Measurements from ENCODE around the gene LCNL1. TPM values are rescaled to one million over a fixed set of nuclear protein-coding genes. Genes with fewer than 3 reads are reported as not detected.

LCNL1 gene
- total RNA-seq, 5 donors from 2014 or later (not counting 1 experiment from before 2014, with no cell fraction given), result 0.29 to 2.2 (median 1.3) TPM

GRCh38 chr9:136943291-136944211 lies 39.2 kb upstream of the LCNL1 start:
- peaks cover 20% of the 10 kb centered on the region for H3K36me3 Mint-ChIP-seq
- H3K27ac Mint-ChIP-seq, result peak overlapping the region; percentile 76 to 79
- no peaks in the 10 kb centered on the region for H3K27me3 Mint-ChIP-seq
- Histone ChIP-seq H3K36me3 (ENCODE audit: control insufficient read depth in 2 of 2, extremely low read depth in 1 of 2, insufficient read depth in 1 of 2, low read length in 1 of 2) (peaks cover 22 to 33% of the 10 kb centered on the region in 2 donors), H3K4me1 (ENCODE audit: control insufficient read depth in 1 of 2, extremely low read depth in 1 of 2, insufficient read depth in 2 of 2, low read length in 2 of 2) (peaks cover 2 to 54% of the 10 kb centered on the region in 2 experiments), H3K4me3 (ENCODE audit: control insufficient read depth in 1 of 2, extremely low read depth in 1 of 2, low read length in 1 of 2) (peak overlapping the region; percentile 74 to 80), H3K27me3 (replicated peaks in 1 of 2; ENCODE audit: control insufficient read depth in 2 of 2, extremely low read depth in 1 of 2, insufficient read depth in 2 of 2, low read length in 1 of 2) (no peaks in the 10 kb centered on the region), H3K27ac (ENCODE audit: low read length) (peak overlapping the region; percentile 34), H3K9me3 (no peaks in the 10 kb centered on the region)
- ATAC-seq (replicated peaks in 1 of 4) (peak in 3 of 4 experiments; percentile 11 to 14 (median 13)), DNase-seq (peak in 4 of 35 experiments; percentile 21 to 45 (median 26))
- H3K4me1 Mint-ChIP-seq, result peaks cover 6 to 23% (median 8%) of the 10 kb centered on the region in 3 donors
- ChIA-PET POLR2A (no interaction called here), CTCF (interaction anchor here (0.6 kb wide), 2 partner anchors 10 to 343 kb away, joined by 3 read pairs; no protein-coding TSS in a partner anchor)
- H3K9me3 Mint-ChIP-seq, result no peaks in the 10 kb centered on the region
- H3K4me3 Mint-ChIP-seq, result peak overlapping the region; percentile 70 to 83 (median 76)
- 24% methylated on average over 50 of the region's 61 CpGs for WGBS (ENCODE audit: insufficient coverage)

GRCh38 chr9:136944212-136944518 lies 38.6 kb upstream of the LCNL1 start:
- H3K27me3 ChIP-seq (replicated peaks in 1 of 2; ENCODE audit: control insufficient read depth in 2 of 2, extremely low read depth in 1 of 2, insufficient read depth in 2 of 2, low read length in 1 of 2), result no peaks in the 10 kb centered on the region
- under 1% methylated on average over 45 of the region's 45 CpGs for WGBS (ENCODE audit: insufficient coverage)
- H3K4me1 ChIP-seq (ENCODE audit: control insufficient read depth in 1 of 2, extremely low read depth in 1 of 2, insufficient read depth in 2 of 2, low read length in 2 of 2), result peaks cover 4 to 60% of the 10 kb centered on the region in 2 experiments
- Mint-ChIP-seq H3K9me3 (no peaks in the 10 kb centered on the region), H3K4me1 (peaks cover 6 to 25% (median 8%) of the 10 kb centered on the region in 3 donors), H3K36me3 (peaks cover 17% of the 10 kb centered on the region), H3K27me3 (no peaks in the 10 kb centered on the region), H3K4me3 (peak overlapping the region; percentile 70 to 83 (median 76)), H3K27ac (no peak overlapping the region)
- ChIA-PET POLR2A (no interaction called here), CTCF (no interaction called here)
- ATAC-seq (replicated peaks in 1 of 4) (peak; percentile 36 to 52 (median 43)), DNase-seq (peak in 2 of 35 experiments; percentile 17 to 62)
- H3K9me3 ChIP-seq, result no peaks in the 10 kb centered on the region
- H3K4me3 ChIP-seq (ENCODE audit: control insufficient read depth in 1 of 2, extremely low read depth in 1 of 2, low read length in 1 of 2), result peak overlapping the region; percentile 74 to 80
- H3K36me3 ChIP-seq (ENCODE audit: control insufficient read depth in 2 of 2, extremely low read depth in 1 of 2, insufficient read depth in 1 of 2, low read length in 1 of 2), result peaks cover 22 to 33% of the 10 kb centered on the region in 2 donors
- no peak overlapping the region for H3K27ac ChIP-seq (ENCODE audit: low read length)

- POLR2A ChIA-PET, result no interaction called here
- ATAC-seq (replicated peaks in 1 of 4) (peak; percentile 81 to 88 (median 86)), DNase-seq (peak; percentile 84 to 97 (median 91))
- no peaks in the 10 kb centered on the region for H3K27me3 Mint-ChIP-seq
- peaks cover 4 to 65% of the 10 kb centered on the region in 2 experiments for H3K4me1 ChIP-seq (ENCODE audit: control insufficient read depth in 1 of 2, extremely low read depth in 1 of 2, insufficient read depth in 2 of 2, low read length in 2 of 2)
- peak within 1 kb of the TSS; percentile 74 to 80 for H3K4me3 ChIP-seq (ENCODE audit: control insufficient read depth in 1 of 2, extremely low read depth in 1 of 2, low read length in 1 of 2)
- H3K27ac Mint-ChIP-seq, result peak within 1 kb of the TSS; percentile 79 to 89
- 3% methylated on average over 72 of the region's 74 CpGs for WGBS (ENCODE audit: insufficient coverage)
- no peaks in the 10 kb centered on the region for H3K27me3 ChIP-seq (replicated peaks in 1 of 2; ENCODE audit: control insufficient read depth in 2 of 2, extremely low read depth in 1 of 2, insufficient read depth in 2 of 2, low read length in 1 of 2)
- H3K4me3 Mint-ChIP-seq, result peak within 1 kb of the TSS; percentile 73 to 83 (median 76)
- H3K9me3 ChIP-seq, result no peaks in the 10 kb centered on the region
- peaks cover 6 to 26% (median 10%) of the 10 kb centered on the region in 3 donors for H3K4me1 Mint-ChIP-seq
- CTCF ChIA-PET, result no interaction called here
- peak within 1 kb of the TSS; percentile 58 for H3K27ac ChIP-seq (ENCODE audit: low read length)
- H3K36me3 ChIP-seq (ENCODE audit: control insufficient read depth in 2 of 2, extremely low read depth in 1 of 2, insufficient read depth in 1 of 2, low read length in 1 of 2), result peaks cover 22 to 31% of the 10 kb centered on the region in 2 donors
- H3K36me3 Mint-ChIP-seq, result peaks cover 12% of the 10 kb centered on the region
- H3K9me3 Mint-ChIP-seq, result no peaks in the 10 kb centered on the region
Measured at GRCh38 chr9:136944519-136945332, 38.1 kb upstream of the LCNL1 start, which contains the start of the genes C8G and FBXW5. Gene C8G (plus strand): TSS chr9:136945243. CDS start chr9:136945321, 78 bp downstream. Gene FBXW5 (minus strand): TSS chr9:136944738. CDS start chr9:136944083, 655 bp downstream.

DNA sequence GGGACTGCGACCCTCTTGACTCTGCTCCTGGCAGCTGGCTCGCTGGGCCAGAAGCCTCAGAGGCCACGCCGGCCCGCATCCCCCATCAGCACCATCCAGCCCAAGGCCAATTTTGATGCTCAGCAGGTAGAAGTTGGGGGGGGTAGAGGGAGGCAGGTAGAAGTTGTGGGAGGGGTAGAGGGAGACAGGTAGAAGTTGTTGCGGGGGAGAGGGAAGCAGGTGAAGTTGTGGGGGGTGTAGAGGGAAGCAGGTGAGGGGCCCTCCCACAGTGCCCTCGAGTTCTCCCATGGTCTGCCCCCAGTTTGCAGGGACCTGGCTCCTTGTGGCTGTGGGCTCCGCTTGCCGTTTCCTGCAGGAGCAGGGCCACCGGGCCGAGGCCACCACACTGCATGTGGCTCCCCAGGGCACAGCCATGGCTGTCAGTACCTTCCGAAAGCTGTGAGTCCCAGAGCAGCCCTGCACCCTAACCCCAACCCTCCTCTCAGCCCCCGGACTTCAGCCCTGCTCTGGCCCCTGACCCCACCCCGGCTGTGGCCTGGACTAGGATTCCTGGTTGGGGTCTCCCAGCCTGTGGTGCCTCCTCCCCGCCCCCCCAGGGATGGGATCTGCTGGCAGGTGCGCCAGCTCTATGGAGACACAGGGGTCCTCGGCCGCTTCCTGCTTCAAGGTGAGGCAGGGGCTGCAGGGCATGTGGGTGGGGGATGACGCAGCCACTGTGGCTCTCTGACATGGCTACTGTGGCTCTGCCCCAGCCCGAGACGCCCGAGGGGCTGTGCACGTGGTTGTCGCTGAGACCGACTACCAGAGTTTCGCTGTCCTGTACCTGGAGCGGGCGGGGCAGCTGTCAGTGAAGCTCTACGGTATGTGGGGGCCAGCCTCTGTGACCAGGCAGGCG lies 37.2 kb upstream of the LCNL1 start:
- no peaks in the 10 kb centered on the region for H3K27me3 Mint-ChIP-seq
- WGBS (ENCODE audit: insufficient coverage), result 88% methylated on average over 24 of the region's 30 CpGs
- Histone ChIP-seq H3K36me3 (ENCODE audit: control insufficient read depth in 2 of 2, extremely low read depth in 1 of 2, insufficient read depth in 1 of 2, low read length in 1 of 2) (peaks cover 15 to 23% of the 10 kb centered on the region in 2 donors), H3K27ac (ENCODE audit: low read length) (no peak overlapping the region), H3K4me3 (ENCODE audit: control insufficient read depth in 1 of 2, extremely low read depth in 1 of 2, low read length in 1 of 2) (no peak overlapping the region), H3K27me3 (replicated peaks in 1 of 2; ENCODE audit: control insufficient read depth in 2 of 2, extremely low read depth in 1 of 2, insufficient read depth in 2 of 2, low read length in 1 of 2) (no peaks in the 10 kb centered on the region), H3K4me1 (ENCODE audit: control insufficient read depth in 1 of 2, extremely low read depth in 1 of 2, insufficient read depth in 2 of 2, low read length in 2 of 2) (peaks cover 7 to 71% of the 10 kb centered on the region in 2 experiments), H3K9me3 (no peaks in the 10 kb centered on the region)
- DNase-seq (no peak), ATAC-seq (replicated peaks in 1 of 4) (no peak)
- H3K4me3 Mint-ChIP-seq, result peak overlapping the region in 1 of 3 donors; percentile 73
- peaks cover 12 to 28% (median 12%) of the 10 kb centered on the region in 3 donors for H3K4me1 Mint-ChIP-seq
- ChIA-PET CTCF (interaction anchor here in 1 of 2 donors (0.6 kb wide), 1 partner anchor 46 kb away, joined by 6 read pairs; no protein-coding TSS in a partner anchor), POLR2A (interaction anchor here in 1 of 2 donors (0.6 kb wide), 1 partner anchor 54 kb away, joined by 6 read pairs; no protein-coding TSS in a partner anchor)
- H3K36me3 Mint-ChIP-seq, result peaks cover 9% of the 10 kb centered on the region
- no peaks in the 10 kb centered on the region for H3K9me3 Mint-ChIP-seq
- H3K27ac Mint-ChIP-seq, result no peak overlapping the region

DNA sequence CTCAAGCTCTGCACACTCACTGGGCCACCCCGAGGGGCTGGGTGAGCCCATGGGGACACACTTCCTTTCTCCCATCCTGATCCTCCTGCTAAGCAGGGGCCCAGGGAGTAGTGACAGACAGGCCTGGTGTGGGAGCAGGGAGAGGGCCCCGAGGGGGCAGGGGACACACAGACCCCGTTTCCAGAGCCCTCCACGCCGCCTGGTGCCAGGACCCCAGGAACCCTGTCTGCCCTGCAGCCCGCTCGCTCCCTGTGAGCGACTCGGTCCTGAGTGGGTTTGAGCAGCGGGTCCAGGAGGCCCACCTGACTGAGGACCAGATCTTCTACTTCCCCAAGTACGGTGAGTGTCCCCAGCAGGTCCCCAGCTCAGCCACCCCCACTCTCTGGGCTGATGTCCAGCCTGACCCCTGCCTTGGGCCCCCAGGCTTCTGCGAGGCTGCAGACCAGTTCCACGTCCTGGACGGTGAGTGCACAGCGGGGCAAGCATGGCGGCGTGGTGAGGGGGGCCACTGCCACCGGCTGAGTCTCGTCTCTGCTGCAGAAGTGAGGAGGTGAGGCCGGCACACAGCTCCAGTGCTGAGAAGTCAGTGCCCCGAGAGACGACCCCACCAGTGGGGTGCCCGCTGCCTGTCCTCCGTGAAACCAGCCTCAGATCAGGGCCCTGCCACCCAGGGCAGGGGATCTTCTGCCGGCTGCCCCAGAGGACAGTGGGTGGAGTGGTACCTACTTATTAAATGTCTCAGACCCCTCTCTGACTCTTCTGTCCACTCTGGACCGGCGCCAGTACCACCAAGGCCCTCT lies 36.4 kb upstream of the LCNL1 start:
- DNase-seq, result no peak
- Histone ChIP-seq H3K27ac (ENCODE audit: low read length) (no peak overlapping the region), H3K36me3 (ENCODE audit: control insufficient read depth in 2 of 2, extremely low read depth in 1 of 2, insufficient read depth in 1 of 2, low read length in 1 of 2) (peaks cover 7 to 15% of the 10 kb centered on the region in 2 donors), H3K4me1 (ENCODE audit: control insufficient read depth in 1 of 2, extremely low read depth in 1 of 2, insufficient read depth in 2 of 2, low read length in 2 of 2) (peaks cover 7 to 73% of the 10 kb centered on the region in 2 experiments), H3K27me3 (replicated peaks in 1 of 2; ENCODE audit: control insufficient read depth in 2 of 2, extremely low read depth in 1 of 2, insufficient read depth in 2 of 2, low read length in 1 of 2) (no peaks in the 10 kb centered on the region), H3K9me3 (no peaks in the 10 kb centered on the region), H3K4me3 (ENCODE audit: control insufficient read depth in 1 of 2, extremely low read depth in 1 of 2, low read length in 1 of 2) (no peak overlapping the region)
- CTCF ChIA-PET, result interaction anchor here in 1 of 2 donors (0.6 kb wide), 1 partner anchor 45 kb away, joined by 6 read pairs; no protein-coding TSS in a partner anchor
- POLR2A ChIA-PET, result interaction anchor here in 1 of 2 donors (0.6 kb wide), 1 partner anchor 55 kb away, joined by 6 read pairs; no protein-coding TSS in a partner anchor
- peaks cover 5% of the 10 kb centered on the region for H3K36me3 Mint-ChIP-seq
- 93% methylated on average over 23 of the region's 27 CpGs for WGBS (ENCODE audit: insufficient coverage)
- H3K9me3 Mint-ChIP-seq, result no peaks in the 10 kb centered on the region
- H3K4me1 Mint-ChIP-seq, result peaks cover 12 to 30% (median 13%) of the 10 kb centered on the region in 3 donors
- H3K27ac Mint-ChIP-seq, result no peak overlapping the region
- H3K27me3 Mint-ChIP-seq, result no peaks in the 10 kb centered on the region
- ATAC-seq (replicated peaks in 1 of 4), result no peak
- H3K4me3 Mint-ChIP-seq, result no peak overlapping the region

All from T-cell (primary cell).